ENCODE results near the gene ITGAL.

GRCh38 chr16:30494709-30495108, 22.2 kb downstream of the ITGAL start:
- TF ChIP-seq POLR2A (IDR thresholded peaks at IDR 0.05; ENCODE audit: low read depth, low read length): no peak
- TF ChIP-seq POLR2AphosphoS5 (IDR thresholded peaks at IDR 0.05; ENCODE audit: low read depth, low read length): no peak
- no peak for TF ChIP-seq TAF1 (IDR thresholded peaks at IDR 0.05; ENCODE audit: borderline replicate concordance, low read depth, low read length)
